Fibroblast of gingiva (primary cell): ENCODE data around the gene PPP1R14C.

Source experiments
- DNase-seq: peaks from one replicate; pipeline ENCODE4 v3.0.0-alpha.2; 2011; ENCODE audit warnings: low read depth

The PPP1R14C gene

GRCh38 chr6:150272264-150272975, 129.6 kb downstream of the PPP1R14C start:
- no peak for DNase-seq

DNA sequence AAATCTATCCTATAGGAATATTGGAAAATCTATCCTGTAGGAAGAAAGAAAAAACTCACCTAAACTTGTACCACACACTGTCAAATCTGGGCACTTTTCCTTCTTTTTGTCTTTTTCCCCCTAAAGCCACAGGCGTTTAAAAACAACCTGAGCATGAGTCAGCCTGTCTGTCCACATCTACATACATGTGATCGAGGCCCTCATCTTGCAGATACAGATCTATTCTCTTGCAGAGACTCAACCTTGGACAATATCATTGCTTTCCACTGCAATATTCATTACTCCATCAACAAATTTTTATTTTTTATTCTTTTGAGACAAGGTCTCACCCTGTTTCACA, 130.1 kb downstream of the PPP1R14C start:
- no peak for DNase-seq

- no peak for DNase-seq
Observed at GRCh38 chr6:150273457-150274309, 130.8 kb downstream of the PPP1R14C start.

GRCh38 chr6:150275489-150275888, 132.6 kb downstream of the PPP1R14C start:
- no peak for DNase-seq

- DNase-seq: no peak
Observed at GRCh38 chr6:150276168-150276936, 133.5 kb downstream of the PPP1R14C start.

DNA sequence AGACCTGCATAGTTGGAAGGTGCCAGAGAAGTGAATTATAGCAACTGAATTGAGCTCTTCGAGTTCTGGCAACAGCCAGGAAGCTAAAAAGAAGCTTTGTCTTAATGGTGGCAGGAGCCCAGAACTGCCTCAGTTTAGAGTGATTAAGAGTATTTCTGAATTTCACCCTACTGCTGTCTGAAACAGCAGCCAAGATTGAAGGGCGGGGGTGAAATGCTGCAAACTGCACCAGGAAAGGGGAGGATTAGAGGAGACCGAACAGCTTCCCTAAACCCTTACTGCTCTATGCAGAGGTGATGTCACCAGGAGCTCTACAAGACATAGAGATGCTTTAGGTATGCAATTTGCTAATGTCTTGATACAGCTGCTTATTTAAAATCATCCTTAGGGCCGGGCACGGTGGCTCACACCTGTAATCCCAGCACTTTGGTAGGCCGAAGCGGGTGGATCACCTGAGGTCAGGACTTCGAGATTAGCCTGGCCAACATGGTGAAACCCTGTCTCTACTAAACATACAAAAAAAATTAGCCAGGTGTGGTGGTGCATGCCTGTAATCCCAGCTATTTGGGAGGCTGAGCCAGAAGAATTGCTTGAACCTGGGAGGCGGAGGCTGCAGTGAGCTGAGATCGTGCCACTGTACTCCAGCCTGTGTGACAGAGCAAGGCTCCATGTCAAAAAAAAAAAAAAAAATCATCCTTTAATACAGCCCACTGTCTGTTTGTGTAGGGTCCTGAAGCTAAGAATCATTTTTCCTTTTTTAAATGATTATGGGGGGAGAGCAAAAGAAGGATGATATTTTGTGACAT, 134.3 kb downstream of the PPP1R14C start:
- no peak for DNase-seq

GRCh38 chr6:150279533-150279932, 136.7 kb downstream of the PPP1R14C start:
- DNase-seq: no peak

DNA sequence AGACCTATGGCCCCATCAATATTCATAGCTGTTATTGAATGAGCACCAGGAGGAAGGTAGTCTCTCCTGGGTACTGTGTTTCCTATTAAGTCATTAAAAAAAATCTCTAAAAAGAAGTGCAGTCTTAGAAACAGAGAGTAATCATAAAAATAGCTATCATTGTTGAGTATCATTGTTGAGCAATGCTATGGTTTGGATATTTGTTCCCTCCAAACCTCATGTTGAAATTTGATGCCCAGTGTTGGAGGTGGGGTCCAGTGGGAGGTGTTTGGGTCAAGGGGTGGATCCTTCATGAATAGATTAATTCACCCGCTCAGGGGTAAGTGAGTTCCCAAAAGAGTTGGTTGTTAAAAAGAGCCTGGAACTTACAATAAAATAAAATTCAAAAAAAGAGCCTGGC, 137.9 kb downstream of the PPP1R14C start:
- no peak for DNase-seq

DNA sequence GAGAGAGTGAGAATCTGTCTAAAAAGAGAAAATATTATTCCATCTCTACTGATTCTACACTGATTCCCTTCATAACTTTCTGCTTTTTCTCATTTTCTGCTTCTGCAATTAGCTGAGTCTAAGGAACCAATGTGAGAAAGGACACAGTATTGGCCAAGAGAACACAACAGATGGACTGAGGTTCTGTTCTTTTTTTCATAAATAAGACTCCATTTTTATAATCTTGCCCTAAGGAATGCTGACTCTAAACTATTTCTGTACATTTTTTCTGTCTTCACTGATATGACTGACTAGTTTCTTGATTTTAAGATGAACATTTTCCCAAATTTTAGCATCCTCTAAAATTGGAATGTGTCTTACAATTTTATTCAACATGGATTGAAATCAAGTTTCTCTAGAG, 138.9 kb downstream of the PPP1R14C start:
- DNase-seq: no peak

- DNase-seq: no peak
Observed at GRCh38 chr6:150282806-150283205, 140.0 kb downstream of the PPP1R14C start.

- no peak for DNase-seq
Observed at GRCh38 chr6:150286460-150286859, 143.6 kb downstream of the PPP1R14C start.

GRCh38 chr6:150286912-150287311, 144.1 kb downstream of the PPP1R14C start:
- no peak for DNase-seq

GRCh38 chr6:150288456-150288855, 145.6 kb downstream of the PPP1R14C start:
- no peak for DNase-seq

DNA sequence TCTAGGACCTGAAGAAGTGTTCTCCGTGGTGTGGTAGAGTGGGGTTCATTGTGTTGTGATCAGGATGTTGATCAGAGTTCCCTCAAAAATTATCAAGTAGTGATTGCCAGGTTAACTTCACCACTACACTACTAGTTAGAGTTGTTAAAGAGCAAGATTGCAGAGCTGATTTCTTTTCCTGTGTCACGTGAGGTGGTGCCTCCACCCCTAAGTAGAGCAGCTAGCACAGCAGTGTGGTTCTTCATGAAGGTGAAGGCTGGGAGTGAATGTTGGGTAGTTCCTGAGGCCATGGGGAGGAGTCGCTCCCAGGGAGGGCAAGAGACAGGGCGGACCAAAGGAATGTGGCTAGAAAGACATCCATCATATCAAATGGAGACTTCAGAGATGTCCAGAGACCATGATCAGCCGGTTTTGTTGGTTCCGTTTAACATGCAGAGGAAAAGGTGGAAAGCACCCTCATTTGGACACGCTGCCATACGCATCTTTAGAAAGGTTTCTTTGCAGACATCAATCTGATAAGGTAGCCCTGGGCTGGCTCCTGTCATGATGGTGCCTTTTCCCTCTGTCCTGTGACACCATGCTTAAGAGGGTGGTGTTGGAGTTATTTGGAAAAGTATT, 146.7 kb downstream of the PPP1R14C start:
- DNase-seq: no peak

GRCh38 chr6:150290429-150290828, 147.6 kb downstream of the PPP1R14C start:
- DNase-seq: no peak

DNA sequence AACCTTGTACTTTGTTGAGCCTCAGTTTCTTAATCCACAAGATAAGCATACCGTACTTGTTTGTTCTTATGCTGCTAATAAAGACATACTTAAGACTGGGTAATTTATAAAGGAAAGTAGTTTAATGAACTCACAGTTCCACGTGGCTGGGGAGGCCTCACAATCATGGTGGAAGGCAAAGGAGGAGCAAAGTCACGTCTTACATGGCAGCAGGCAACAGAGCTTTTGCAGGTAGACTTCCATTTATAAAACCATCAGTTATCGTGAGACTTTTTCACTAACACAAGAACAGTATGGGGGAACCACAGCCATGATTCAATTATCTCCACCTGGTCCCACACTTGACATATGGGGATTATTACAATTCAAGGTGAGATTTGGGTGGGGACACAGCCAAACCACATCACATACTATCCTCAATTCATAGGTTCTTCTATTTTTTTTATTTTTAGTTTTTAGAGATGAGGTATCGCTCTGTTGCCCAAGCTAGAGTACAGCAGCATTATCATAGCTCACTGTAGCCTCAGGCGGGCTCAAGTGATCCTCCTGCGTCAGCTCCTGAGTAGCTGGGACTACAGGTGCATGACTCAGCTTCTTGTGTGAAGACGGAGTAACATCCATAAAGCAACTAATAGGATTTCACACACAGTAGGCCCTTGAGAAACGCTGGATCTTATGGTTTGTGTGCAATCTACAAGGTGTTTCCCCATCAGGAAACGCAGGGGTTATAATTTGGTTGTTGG, 149.3 kb downstream of the PPP1R14C start:
- no peak for DNase-seq

DNA sequence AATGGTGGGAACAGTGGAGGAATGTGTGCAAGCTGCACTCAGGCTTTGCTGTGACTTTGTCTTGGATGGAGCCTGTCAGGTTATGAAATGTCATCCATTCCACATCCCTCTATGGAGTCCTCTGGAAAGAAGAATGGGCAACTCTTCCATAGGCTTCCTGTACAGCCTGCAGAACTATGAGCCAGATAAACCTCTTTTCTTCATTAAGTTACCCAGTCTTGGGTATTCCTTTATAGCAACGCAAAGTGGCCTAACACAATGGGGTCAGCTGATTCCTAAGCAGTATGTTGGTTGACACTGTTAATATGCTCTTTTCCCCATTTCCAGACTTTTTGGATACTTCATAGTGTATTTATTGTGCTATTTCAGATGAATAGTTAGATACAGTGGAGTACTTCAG, 150.2 kb downstream of the PPP1R14C start:
- no peak for DNase-seq

GRCh38 chr6:150293423-150294173, 150.8 kb downstream of the PPP1R14C start:
- DNase-seq: peak; percentile 31

- no peak for DNase-seq
Observed at GRCh38 chr6:150296890-150297289, 154.0 kb downstream of the PPP1R14C start.
